Fibroblast of skin of back (primary cell): ENCODE results near the gene CXCL16.

ENCODE experiments used
- DNase-seq: peaks from one replicate; pipeline ENCODE4 v3.0.0-alpha.2; 2013

CXCL16 gene

DNA sequence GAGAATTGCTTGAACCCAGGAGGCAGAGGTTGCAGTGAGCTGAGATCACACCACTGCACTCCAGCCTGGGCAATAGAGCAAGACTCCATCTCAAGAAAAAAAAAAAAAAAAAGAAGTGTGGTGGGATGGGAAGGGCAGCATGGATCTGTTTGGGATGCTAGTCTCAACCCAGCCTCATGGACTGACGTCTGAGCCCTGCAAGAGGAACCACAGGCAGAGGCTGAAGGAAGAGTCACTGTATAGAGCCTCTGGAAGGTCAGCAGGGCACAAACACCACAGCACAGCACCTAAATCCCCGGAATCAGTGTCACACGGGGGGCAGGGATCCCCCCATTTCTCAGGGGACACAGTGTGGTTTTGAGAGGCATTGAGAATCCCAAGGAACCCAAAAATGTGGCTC lies 10.9 kb upstream of the CXCL16 start:
- no peak for DNase-seq

DNA sequence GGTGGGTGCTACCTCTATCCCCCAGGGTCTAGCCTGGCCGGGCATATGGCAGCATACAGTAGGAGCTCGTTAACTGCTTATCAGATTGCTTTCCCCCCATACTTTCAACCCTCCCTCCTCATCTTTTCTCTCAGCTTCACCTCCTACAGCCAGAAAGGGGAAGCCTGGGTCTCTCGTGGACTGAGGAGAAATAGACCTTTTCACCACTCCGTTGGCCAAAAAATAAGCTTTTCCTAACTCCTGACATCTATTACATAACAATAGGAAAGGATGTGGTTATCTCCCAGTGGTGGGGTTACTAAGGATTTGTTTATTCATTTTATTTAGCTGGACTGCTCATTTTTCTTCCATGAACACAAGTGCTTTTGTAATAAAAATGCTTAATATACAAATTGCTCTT lies 9.0 kb upstream of the CXCL16 start:
- DNase-seq = no peak

- no peak for DNase-seq
These were observed 8.1 kb upstream of the CXCL16 start for GRCh38 chr17:4747847-4748246.

DNA sequence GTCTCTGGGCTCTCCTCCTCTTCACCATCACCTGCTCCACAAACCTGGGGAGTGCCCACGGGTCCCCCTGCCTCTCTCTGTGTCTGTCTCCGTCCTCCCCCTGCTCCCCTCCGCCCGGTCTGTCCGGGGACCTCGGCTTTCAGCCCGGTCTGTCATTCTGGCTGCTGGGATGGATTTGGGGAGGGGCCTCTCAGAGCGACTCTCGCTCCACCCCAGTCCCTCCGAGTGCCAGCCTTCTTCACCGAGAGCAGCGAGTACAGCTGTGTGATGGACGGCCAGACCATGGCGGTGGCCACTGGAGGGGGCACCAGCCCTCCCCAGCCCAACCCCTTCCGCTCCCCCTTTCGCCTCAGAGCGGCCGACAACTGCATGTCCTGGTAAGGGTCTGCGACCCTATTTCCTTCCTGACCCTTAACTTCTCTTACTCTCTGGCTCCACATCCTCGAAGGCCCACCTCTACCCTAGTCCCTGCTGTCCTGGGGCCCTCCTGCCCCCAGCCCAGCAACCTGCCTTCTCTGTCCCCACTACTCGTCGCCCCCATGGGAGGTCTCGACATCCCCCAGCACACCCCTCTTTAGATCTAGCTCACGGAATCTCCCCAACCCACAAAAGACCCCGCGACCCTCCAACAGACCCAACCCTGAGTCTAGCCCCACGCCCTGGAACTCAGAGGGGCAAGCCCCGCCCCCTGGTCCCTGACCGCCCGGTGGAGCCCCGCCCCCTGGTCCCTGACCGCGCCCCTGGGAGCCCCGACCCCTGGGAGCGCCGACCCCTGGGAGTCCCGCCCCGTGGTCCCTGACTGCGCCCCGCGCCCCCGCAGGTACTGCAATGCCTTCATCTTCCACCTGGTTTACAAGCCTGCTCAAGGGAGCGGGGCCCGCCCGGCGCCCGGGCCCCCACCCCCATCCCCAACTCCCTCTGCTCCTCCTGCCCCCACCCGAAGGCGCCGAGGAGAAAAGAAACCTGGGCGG lies 5.6 kb upstream of the CXCL16 start:
- DNase-seq = no peak

DNA sequence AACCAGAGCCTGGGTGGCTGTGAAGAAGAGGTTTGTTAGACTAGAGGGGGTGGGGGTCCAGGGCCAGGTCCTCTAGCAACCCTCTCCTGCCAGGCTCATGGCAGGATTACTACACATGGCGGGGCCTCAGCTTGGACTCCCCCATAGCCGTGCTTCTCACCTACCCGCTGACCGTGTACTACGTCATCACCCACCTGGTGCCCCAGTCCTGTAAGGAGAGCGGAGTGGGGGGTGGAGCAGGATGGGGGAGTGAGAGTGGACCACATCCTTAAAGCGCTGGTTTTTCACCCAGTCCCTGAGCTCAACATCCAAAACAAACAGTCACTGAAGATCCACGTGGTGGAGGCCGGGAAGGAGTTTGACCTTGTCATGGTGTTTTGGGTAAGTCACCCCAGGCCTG lies 4.2 kb upstream of the CXCL16 start:
- no peak for DNase-seq

- DNase-seq = no peak
These were observed 3.5 kb upstream of the CXCL16 start for GRCh38 chr17:4743216-4743615.

GRCh38 chr17:4742629-4743028 lies 2.9 kb upstream of the CXCL16 start:
- DNase-seq = no peak

- no peak for DNase-seq
These were observed 2.4 kb upstream of the CXCL16 start for GRCh38 chr17:4742133-4742532.

- no peak for DNase-seq
These were observed 1.8 kb upstream of the CXCL16 start for GRCh38 chr17:4741544-4741943.

DNA sequence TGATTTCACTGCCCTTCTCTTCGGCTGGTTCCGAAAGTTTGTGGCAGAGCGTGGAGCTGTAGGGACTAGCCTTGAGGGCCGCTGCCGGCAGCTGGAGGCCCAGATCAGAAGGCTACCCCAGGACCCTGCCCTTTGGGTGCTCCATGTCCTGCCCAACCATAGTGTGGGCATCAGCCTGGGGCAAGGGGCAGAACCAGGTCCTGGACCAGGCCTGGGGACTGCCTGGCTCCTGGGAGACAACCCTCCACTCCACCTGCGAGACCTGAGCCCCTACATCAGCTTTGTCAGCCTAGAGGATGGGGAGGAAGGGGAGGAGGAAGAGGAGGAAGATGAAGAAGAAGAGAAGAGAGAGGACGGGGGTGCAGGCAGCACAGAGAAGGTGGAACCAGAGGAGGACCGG lies 856 bp upstream of the CXCL16 start:
- DNase-seq = no peak

- no peak for DNase-seq
These were observed 260 bp upstream of the CXCL16 start for GRCh38 chr17:4740025-4740351.

GRCh38 chr17:4738136-4739121 lies 1.3 kb downstream of the CXCL16 start:
- no peak for DNase-seq

- no peak for DNase-seq
These were observed 3.7 kb downstream of the CXCL16 start for GRCh38 chr17:4735876-4736651.

DNA sequence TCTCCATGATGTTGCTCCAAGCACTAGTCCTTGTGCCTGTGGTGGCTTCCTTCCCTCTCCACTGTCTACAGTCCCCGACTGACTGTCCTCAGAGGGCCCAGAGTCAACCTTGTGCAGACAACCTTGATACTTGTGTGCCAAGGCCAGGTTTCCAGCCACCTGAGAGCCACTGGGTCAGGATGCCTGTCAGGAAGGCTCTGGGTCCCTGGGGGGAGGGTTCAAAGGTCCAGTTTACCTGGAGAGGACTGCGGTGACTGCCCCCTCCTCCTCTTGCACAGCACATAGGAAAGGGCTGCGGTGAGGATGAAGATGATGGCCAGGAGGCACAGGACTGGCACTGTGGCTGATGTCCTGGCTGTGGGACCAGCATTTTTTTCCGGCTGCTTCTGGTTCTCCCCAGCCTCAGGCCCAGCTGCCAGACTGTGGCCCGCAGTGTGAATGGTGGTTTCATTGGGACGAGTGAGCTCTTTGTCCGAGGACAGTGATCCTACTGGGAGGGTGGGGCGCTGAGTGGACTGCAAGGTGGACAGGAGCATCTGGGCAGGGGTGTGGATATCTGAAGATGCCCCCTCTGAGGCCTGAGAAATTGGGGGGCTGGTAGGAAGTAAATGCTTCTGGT lies 4.8 kb downstream of the CXCL16 start:
- no peak for DNase-seq

DNA sequence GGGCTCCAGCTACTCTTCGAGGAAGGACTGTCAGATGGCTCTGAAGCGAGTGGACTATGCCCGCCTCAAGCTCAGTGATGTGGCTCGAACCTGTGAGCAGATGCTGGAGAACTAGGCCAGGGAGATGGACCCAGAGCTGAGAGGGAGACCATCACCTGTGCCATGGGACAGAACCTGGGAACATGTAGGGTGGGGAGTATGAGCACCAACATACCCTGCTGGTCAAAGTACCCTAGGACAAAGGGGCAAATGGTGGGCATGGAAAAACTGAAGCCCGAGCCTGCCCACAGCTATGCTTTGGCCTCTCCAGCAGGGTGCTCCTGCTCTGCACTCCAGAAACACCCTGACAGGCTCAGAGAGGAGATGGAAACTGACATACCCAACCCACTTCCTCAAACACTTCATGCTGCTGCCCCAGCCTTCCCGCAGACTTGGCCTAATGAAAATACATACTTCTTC lies 6.6 kb downstream of the CXCL16 start:
- DNase-seq = no peak

DNA sequence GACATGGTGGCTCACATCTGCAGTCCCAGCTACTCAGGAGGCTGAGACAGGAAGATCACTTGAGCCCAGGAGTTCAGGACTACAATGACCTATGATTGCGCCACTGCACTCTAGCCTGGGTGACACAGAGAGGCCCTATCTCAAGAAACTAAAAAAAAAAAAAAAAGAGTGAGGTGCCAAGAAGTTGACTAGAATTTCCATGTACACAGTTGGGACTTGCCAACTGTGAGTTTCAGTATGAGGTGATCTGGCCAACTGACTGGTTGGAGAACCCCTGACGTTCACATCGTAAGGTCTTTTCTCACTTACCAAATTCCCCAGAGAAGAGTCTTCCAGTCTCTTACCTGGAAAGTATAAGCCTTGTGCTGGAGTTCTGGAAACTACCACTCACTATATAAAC lies 11.6 kb downstream of the CXCL16 start:
- no peak for DNase-seq

- DNase-seq = no peak
These were observed 13.9 kb downstream of the CXCL16 start for GRCh38 chr17:4725646-4726310.

DNA sequence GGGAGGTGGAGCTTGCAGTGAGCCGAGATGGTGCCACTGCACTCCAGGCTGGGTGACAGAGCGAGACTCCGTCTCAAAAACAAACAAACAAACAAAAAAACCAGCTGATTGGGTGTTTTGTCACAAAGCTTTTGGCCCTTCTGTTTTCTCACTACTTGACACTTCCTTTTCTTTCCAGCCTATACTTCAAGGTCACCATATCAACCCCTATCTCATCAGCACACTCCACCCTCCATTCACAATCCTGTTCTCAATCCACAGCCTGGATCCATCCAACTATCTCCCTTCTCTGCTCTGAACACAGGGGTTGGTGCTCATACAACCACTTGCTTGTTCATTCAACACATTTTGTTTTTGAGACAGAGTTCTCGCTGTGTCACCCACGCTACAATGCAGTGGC lies 15.1 kb downstream of the CXCL16 start:
- no peak for DNase-seq

GRCh38 chr17:4722678-4723240 lies 17.0 kb downstream of the CXCL16 start:
- no peak for DNase-seq

- no peak for DNase-seq
These were observed 18.3 kb downstream of the CXCL16 start for GRCh38 chr17:4721203-4722135.
